Epithelial cell of esophagus (primary cell): ENCODE data around the gene LRP1.

Experiments
- DNase-seq: peaks from one replicate; pipeline ENCODE4 v3.0.0; 2010; ENCODE audit warnings: low read depth
- H3K4me3 ChIP-seq: 2 replicates; pipeline ENCODE4 v1.5.1; 2011; ENCODE audit warnings: mild to moderate bottlenecking, low read length, control low read depth
- CTCF ChIP-seq: IDR thresholded peaks from 2 replicates; pipeline ENCODE4 v1.5.1; 2011; ENCODE audit warnings: low read depth, mild to moderate bottlenecking, low read length, control low read depth, inconsistent platforms; ENCODE audit not compliant: insufficient read depth; ENCODE audit errors: missing control alignments

LRP1 gene

GRCh38 chr12:57234571-57235016, 106.3 kb downstream of the LRP1 start:
- no peak overlapping the region for H3K4me3 ChIP-seq
- DNase-seq = no peak
- TF ChIP-seq CTCF = no peak

DNA sequence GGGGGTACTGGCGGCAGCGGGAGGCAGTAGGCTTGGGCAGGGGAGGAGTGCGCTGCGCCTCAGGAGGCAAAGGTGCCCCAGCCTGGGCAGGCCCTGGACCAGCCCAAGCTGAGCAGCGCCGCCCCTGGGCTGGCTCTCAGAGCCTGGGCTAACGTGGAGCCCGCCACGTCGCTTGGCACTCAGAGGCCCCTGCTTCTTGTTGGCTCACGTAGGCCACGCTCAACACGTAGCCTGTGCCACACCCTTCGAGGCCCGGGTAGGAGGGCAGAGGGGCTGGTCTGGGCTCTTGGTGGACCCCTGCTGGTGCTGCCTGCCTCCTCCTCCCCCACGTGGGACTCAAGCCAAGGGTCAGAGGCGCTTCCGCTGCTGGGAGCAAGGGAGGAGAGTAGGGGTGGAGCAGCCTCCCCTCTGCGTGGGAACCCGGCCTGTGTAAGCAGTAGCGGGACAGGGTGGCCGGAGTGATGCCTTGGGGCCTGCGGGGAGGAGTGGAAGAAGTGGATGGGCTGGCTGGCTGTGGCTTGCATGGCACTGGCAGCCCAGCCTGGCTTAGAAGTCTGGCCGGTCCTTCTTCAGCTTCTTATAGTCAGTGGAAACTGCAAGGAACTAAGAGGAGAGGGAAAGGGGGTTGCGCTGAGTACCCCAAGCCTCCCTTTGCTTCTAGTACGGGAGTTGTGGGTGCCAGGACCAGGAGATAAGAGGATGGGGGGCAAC, 106.9 kb downstream of the LRP1 start:
- DNase-seq = peak; percentile 71
- peak overlapping the region; percentile 10 for H3K4me3 ChIP-seq
- TF ChIP-seq CTCF = no peak

- TF ChIP-seq CTCF = no peak
- DNase-seq = no peak
- H3K4me3 ChIP-seq = peak overlapping the region; percentile 44
Measured at GRCh38 chr12:57235728-57236131, 107.4 kb downstream of the LRP1 start.

GRCh38 chr12:57236201-57236924, 108.1 kb downstream of the LRP1 start:
- TF ChIP-seq CTCF = no peak
- DNase-seq = peak; percentile 62

GRCh38 chr12:57236925-57237595, 108.8 kb downstream of the LRP1 start:
- TF ChIP-seq CTCF = no peak
- DNase-seq = no peak
- peak overlapping the region; percentile 44 for H3K4me3 ChIP-seq

More at GRCh38 chr12:57236201-57236924, 108.1 kb downstream of the LRP1 start:
- peak overlapping the region; percentile 44 for H3K4me3 ChIP-seq

DNA sequence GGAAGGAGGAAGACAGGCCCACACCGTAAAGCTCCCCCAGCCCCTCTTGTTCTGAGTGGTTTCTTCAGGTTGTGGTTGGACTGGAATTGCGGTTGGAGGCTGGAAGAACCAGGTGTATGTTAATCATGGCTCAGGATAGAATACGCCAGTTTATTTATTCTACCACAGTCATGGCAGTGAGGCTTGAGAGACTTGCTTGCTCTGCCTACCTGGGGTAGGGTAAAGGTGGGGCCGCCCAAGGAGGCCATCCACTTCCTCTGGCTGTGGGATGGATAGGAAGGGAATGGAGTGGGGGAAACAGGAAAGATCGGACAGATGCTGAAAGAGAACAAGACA, 109.3 kb downstream of the LRP1 start:
- no peak overlapping the region for H3K4me3 ChIP-seq
- peak; percentile 58 for DNase-seq
- TF ChIP-seq CTCF = no peak
